ENCODE data around the gene JAKMIP3.
"Not testable (repeated sequence)": the region's sequence is repeated elsewhere in the genome, so short reads cannot be mapped to it uniquely, and the experiment has no call there.

Gene JAKMIP3

GRCh38 chr10:132066812-132067211 lies 1.1 kb downstream of the JAKMIP3 start:
- DNase-seq, result no peak

DNA sequence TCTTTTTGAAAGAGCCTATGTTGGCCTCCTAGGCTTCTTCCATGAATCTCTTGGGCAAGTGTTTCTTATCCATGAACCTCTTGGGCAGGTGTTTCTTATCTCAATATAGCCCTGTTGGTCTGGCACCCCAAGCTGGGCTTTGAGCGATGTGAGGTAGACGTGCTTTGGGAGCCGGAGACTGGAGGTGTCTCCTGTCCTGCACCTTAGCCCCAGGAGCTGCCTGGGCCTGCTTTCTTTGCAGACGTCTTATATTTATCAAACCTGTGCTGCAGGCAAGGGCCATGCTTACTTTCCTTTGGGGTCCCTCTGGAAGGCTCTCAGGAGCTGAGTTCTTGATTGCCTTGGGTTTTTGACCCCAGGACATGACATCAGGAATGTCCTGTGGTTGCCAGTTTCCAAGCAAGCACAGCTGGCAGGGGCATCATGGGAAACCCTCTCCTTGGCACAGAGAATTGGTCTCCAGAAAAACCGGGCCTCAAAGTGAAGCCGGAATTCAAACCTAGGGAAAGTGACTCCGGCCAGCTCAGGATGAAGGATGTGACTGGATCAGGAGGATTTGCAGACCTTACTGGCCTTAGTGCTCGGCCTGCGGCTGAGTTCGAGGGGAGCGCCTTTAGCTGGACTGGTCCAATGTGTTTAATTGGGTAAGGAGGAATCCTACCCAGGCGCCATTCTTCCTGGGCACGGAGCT lies 2.8 kb downstream of the JAKMIP3 start:
- no peak for DNase-seq

DNA sequence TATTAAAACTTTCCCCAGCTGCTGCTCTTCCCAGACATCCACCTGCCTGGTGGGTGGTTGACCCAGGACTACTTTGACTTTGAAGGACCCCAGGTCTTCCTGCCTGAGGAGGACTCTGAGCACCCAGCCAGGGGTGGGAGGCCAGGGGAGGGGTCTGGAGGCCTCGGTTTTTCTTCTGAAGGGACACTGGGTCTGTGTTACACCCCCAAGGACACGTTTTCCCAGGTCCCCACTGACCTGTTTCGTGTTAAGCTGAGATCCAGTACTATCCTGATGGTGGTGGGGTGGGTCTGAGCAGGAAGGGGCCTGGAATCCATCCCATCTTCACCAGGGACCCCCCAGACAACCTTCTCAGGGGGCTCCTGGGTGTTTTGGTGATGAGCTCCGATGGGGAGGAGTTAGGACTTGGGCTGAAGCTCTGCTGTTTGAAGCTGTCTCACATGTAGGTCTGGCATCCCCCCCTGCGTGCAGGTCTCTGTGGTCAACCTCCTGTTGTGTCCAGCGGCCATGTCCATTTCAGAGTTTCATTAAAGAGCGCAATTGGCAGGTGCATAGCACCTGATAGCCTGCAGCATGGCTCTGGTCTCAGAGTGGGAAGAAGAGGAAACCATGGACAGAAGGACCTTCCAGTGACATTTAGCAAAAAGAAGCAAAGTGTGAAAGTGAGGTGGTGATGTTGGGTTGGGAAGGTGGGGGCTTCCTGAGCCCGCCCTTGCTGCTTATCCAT lies 3.5 kb downstream of the JAKMIP3 start:
- no peak for DNase-seq

DNA sequence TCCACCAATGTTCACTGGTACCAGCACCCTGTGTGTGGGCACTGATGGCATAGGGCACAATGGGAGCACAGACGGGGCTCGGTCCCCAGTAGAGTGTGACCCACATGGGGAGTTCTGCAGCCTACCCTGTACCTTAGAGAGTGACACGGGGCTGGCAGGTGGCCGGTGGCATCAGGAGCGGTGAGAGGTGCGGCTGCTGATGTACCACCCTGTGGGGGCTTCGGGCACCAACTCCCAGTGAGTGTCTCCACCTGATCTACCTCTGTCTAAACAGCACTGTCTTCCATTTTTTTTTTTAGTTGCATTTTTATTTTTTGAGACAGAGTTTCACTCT lies 4.1 kb downstream of the JAKMIP3 start:
- DNase-seq, result no peak

DNA sequence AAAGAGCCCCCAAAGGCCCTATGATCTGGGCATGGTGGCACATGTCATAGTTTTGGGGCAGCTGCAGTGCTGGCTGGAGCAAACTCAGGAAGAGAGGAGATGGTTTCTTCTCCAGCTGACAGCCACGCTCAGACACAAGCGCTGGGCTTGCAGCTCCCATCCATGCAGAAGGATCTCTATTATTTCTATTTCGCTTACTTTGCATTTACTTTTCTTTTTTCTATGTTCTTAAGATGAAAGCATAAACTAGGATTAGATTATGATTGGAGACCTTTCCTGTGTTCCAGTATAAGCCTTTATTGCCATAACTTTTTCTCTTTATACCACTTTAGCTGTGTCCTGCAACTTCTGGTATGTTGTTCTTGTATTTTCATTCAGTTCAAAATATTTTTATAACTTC lies 5.0 kb downstream of the JAKMIP3 start:
- no peak for DNase-seq

GRCh38 chr10:132071667-132072066 lies 5.9 kb downstream of the JAKMIP3 start:
- no peak for DNase-seq

- no peak for DNase-seq
Observed at GRCh38 chr10:132075909-132076577, 10.3 kb downstream of the JAKMIP3 start.

DNA sequence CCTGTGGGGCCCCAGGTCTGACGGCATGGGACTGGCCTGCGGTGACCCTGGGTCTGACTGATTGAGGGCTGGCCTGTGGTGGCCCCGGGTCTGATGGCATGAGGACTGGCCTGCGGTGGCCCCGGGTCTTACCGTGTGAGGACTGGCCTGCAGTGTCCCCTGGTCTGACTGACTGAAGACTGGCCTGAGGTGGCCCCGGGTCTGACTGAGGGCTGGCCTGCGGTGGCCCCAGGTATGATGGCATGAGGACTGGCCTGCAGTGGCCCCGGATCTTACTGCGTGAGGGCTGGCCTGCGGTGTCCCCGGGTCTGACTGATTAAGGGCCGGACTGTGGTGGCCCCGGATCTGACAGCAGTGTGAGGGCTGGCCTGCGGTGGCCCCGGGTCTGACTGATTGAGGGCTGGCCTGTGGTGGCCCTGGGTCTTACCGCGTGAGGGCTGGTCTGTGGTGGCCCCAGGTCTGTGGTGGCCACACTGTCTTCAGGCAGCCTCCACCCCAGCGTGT lies 10.9 kb downstream of the JAKMIP3 start:
- no peak for DNase-seq

- no peak for DNase-seq
Observed at GRCh38 chr10:132077091-132077490, 11.3 kb downstream of the JAKMIP3 start.

DNA sequence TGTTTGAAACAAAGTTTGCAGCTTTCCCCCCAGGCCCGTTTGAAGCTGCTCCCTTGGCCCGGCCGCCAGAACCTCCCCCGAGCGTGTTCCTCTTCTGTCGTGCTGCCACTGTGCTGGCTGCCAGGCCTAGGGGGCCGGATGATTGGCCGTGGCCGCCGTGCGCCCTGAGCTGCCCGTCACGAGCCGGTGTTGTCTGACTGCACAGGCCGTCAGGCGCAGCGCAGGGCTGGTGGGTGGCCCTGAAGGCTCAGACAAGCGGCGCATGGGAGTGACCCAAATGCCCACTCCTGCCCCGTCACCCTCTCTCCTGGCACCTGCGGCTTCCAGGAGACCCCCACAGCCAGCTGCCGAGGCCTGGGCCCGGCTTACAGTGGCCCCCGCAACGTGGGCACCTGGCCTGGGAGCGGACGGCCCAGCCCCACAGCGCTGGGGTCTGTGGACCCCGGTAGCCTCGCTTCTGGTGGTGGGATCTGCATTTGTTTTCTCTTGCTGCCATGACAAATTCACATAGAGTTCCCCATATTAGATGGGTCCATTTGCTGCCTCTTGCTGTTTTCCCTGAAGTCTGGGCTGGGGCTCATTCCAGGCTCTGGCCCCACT lies 13.1 kb downstream of the JAKMIP3 start:
- no peak for DNase-seq

DNA sequence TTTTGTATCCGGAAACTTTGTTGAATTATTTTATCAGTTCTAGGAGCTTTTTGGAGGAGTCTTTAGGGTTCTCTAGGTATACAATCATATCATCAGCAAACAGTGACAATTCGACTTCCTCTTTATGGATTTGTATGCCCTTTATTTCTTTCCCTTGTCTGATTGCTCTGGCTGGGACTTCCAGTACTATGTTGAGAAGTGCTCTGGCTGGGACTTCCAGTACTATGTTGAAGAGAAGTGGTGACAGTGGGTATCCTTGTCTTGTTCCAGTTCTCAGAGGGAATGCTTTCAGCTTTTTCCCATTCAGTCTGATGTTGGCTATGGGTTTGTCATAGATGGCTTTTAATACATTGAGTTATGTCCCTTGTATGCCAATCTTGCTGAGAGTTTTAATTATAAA lies 18.6 kb downstream of the JAKMIP3 start:
- DNase-seq, result not testable (repeated sequence)

- DNase-seq, result not testable (repeated sequence)
Observed at GRCh38 chr10:132093236-132093635, 27.5 kb downstream of the JAKMIP3 start.

DNA sequence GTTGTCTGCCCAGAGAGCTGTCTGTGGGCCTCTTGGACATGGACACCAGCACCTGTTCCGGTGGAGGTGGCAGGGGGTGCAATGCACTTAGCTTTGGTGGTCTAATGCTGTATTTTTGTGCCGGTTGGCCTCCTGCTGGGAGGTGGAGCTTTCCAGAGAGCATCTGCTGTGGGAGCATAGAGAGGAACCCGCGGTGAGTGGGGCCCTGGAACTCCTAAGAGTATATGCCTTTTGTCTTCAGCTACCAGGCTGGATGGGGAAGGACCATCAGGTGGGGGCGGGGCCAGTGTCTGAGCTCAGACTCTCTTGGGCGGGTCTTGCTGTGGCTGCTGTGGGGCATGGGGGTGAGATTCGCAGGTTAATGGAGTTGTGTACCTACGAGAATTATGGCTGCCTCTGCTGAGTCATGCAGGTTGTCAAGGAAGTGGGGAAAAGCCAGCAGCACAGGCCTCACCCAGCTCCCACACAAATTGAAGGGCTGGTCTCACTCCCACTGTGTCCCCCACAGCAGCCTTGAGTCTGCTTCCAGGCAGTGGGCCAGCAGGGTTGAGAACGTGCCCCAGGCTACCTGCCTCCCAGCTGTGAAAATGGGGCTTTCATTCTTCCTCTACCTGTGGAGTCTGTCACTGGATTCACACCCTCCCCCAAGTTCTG lies 29.0 kb downstream of the JAKMIP3 start:
- DNase-seq, result no peak

DNA sequence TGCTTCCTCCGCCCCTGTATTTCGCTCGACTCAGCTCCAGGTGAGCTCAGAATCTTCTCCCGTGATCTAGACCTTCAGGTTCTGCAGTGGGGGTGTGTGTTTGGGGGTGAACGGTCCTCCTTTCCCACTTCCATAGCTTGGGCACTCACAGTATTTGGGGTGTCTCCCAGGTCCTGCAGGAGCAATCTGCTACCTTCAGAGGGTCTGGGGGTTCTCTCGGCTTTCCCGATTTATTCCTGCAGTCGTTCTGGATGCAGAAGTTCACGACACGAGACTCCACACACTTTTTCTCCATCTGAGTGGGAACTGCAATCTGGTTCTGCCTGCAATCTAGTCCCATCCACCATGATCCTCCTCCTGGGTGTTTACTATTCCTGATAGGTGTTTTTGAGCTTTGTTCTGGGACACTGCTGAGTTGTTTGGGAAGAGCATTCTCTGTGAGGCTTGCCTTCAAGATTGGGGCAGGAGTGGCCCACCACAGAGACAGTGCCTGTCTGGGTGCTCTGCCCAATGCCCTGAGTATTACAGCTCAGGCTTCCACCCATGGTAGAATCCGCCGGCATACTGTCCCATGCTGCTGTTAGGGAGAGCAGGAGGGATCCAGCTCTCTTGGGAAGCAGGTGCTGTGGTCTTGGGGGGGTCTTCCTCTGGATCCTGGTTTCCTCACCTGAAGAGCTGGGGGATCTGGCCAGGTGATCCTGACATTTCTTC lies 29.8 kb downstream of the JAKMIP3 start:
- DNase-seq, result no peak

GRCh38 chr10:132096223-132096622 lies 30.5 kb downstream of the JAKMIP3 start:
- DNase-seq, result no peak

- DNase-seq, result no peak
Observed at GRCh38 chr10:132096863-132097478, 31.2 kb downstream of the JAKMIP3 start.

DNA sequence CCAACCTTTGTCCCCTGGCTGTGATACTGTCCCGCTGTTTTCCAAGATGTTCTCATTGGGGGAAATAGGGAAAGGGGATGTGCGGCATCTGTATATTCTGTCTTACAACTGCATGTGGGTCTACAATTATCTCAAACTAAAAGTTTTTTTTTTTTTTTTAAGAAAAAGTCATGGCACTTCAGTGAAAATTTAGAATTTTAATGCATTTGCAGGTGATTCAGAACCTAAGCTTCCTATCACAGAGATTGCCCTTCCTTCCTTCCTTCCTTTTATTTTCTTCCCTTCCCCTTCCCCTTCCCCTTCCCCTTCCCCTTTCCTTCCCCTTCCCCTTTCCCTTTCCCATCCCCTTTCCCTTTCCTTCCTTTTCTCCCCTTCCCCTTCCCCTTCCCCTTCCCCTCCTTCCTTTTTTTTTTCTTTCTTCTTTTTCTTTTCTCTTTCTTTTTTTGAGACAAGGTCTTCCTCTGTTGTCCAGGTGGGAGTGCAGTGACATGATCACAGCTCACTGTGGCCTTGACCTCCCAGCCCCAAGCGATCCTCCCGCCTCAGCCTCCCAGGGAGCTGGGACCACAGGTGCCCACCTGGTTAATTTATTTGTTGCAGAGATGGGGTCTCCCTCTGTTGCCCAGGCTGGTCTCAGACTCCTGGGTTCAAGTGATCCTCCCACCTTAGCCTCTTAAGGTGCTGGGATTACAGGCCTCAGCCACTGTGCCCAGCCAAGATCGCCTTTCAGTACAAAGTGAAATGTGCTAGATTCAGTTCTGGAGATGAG lies 32.0 kb downstream of the JAKMIP3 start:
- DNase-seq, result no peak

GRCh38 chr10:132098539-132099388 lies 33.0 kb downstream of the JAKMIP3 start:
- DNase-seq, result no peak

DNA sequence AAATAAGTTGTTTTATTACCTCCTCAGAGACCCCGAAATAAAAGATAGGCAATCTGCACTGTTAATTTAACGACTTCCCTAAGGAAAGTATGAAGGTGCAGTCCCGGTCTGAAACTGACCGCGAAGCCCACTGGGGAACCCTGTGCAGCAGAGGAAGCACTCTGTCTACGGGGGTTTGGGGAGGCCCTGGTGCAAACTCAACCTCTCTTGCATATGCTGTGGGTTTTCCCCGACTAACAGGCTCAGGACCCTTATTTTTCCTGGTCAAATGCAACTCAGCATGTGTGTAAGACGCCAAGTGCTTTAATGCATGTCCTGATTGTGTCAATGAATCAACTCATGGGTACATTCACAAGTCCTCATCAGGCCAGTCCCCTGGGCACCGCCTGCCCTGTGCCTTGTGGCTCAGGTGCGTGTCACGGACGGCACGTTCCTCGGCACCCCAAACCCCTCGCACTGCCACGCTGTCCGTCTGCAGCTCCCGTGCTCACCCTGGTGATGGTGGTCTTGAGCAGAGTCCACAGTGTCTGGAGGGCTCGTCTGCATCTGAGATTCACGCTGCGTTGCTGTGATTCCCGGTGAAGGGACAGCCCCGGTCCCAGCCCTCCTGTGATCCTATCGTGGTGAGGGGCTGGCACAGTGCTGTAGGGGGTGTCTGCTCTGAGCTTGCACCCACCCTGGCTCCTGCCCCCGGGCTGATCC lies 33.8 kb downstream of the JAKMIP3 start:
- DNase-seq, result no peak

All from GOT3 (cell line).